Mesendoderm (in vitro differentiated cells): Measurements from ENCODE around the gene UBXN6.

Experiments
- DNase-seq: peaks from one replicate; pipeline ENCODE4 v3.0.0; 2013
- H2AK5ac ChIP-seq: 2 replicates; pipeline ENCODE4 v1.6.1; 2013; ENCODE audit warnings: low read length, inconsistent platforms
- H2BK120ac ChIP-seq: 2 replicates; pipeline ENCODE4 v1.6.1; 2013; ENCODE audit warnings: low read depth, mild to moderate bottlenecking, low read length, moderate library complexity, mixed read lengths
- H2BK15ac ChIP-seq: replicated peaks from 2 replicates; pipeline ENCODE4 v1.6.1; 2013; ENCODE audit warnings: low read depth, mild to moderate bottlenecking, moderate library complexity
- H2BK5ac ChIP-seq: 2 replicates; pipeline ENCODE4 v1.6.1; 2013; ENCODE audit warnings: low read length, inconsistent platforms
- H3K18ac ChIP-seq: 2 replicates; pipeline ENCODE4 v1.6.1; 2013; ENCODE audit warnings: mild to moderate bottlenecking, low read length, mixed read lengths
- H3K23ac ChIP-seq: one replicate; pipeline ENCODE4 v1.6.1; 2013; ENCODE audit warnings: low read length
- H3K27ac ChIP-seq: 2 replicates; pipeline ENCODE4 v1.5.1; 2013; ENCODE audit warnings: low read depth, mild to moderate bottlenecking, inconsistent platforms, low read length, moderate library complexity
- H3K27me3 ChIP-seq: 2 replicates; pipeline ENCODE4 v1.6.1; 2013; ENCODE audit warnings: low read length, control low read depth, mild to moderate bottlenecking, inconsistent platforms; ENCODE audit not compliant: insufficient read depth, poor library complexity
- H3K36me3 ChIP-seq: 2 replicates; pipeline ENCODE4 v1.6.1; 2013; ENCODE audit warnings: low read length, inconsistent platforms; ENCODE audit not compliant: control insufficient read depth, insufficient read depth
- H3K4ac ChIP-seq: one replicate; pipeline ENCODE4 v1.6.1; 2013; ENCODE audit warnings: low read depth, mild to moderate bottlenecking, low read length, moderate library complexity
- H3K4me1 ChIP-seq: 2 replicates; pipeline ENCODE4 v1.6.1; 2013; ENCODE audit warnings: low read depth, low read length, inconsistent platforms; ENCODE audit not compliant: control insufficient read depth
- H3K4me2 ChIP-seq: 2 replicates; pipeline ENCODE4 v1.6.1; 2013; ENCODE audit warnings: low read length
- H3K4me3 ChIP-seq: 2 replicates; pipeline ENCODE4 v1.5.1; 2013; ENCODE audit warnings: mild to moderate bottlenecking, low read length
- H3K56ac ChIP-seq: one replicate; pipeline ENCODE4 v1.6.1; 2013; ENCODE audit warnings: low read length
- H3K79me1 ChIP-seq: 2 replicates; pipeline ENCODE4 v1.6.1; 2013; ENCODE audit warnings: low read length, inconsistent platforms
- H3K79me2 ChIP-seq: 2 replicates; pipeline ENCODE4 v1.6.1; 2013; ENCODE audit warnings: mild to moderate bottlenecking, low read length; ENCODE audit not compliant: control insufficient read depth, insufficient read depth
- H3K9ac ChIP-seq: 2 replicates; pipeline ENCODE4 v1.6.1; 2013; ENCODE audit warnings: low read length, inconsistent platforms
- H4K5ac ChIP-seq: one replicate; pipeline ENCODE4 v1.6.1; 2013; ENCODE audit warnings: low read length
- H4K8ac ChIP-seq: one replicate; pipeline ENCODE4 v1.6.1; 2013; ENCODE audit warnings: low read depth, mild to moderate bottlenecking, control low read depth, low read length, moderate library complexity
- WGBS: extraction: QIAGEN DNeasy Blood & Tissue Kit; methylation state at CpG from one replicate; pipeline ENCODE4 v1.1.7; 2013; ENCODE audit warnings: low lambda C conversion rate, missing lambda C conversion rate; ENCODE audit not compliant: insufficient coverage; ENCODE audit errors: extremely low coverage; 5-methylcytosine and 5-hydroxymethylcytosine counted together

UBXN6 gene

GRCh38 chr19:4495471-4495870 is 37.9 kb upstream of the UBXN6 start:
- Histone ChIP-seq H3K9ac (no peak overlapping the region), H4K5ac (no peak overlapping the region), H2BK5ac (no peak overlapping the region), H3K4me1 (no peaks in the 10 kb centered on the region), H3K18ac (no peak overlapping the region), H2BK120ac (no peak overlapping the region), H3K27me3 (no peaks in the 10 kb centered on the region), H2BK15ac (no peak overlapping the region), H3K4ac (no peak overlapping the region), H3K79me2 (no peaks in the 10 kb centered on the region), H3K23ac (no peak overlapping the region), H3K4me2 (no peak overlapping the region), H3K56ac (no peak overlapping the region), H4K8ac (no peak overlapping the region), H3K27ac (no peak overlapping the region), H2AK5ac (no peak overlapping the region), H3K4me3 (no peak overlapping the region), H3K36me3 (peaks cover 12% of the 10 kb centered on the region), H3K79me1 (peaks cover 2% of the 10 kb centered on the region)
- WGBS, result no CpG with 5 or more reads among the region's 12 CpGs
- no peak for DNase-seq

- DNase-seq, result no peak
- H3K36me3 ChIP-seq, result peaks cover 13% of the 10 kb centered on the region
- peaks cover 2% of the 10 kb centered on the region for H3K79me1 ChIP-seq
- H3K4ac ChIP-seq, result no peak overlapping the region
- no peak overlapping the region for H3K4me2 ChIP-seq
- H2AK5ac ChIP-seq, result no peak overlapping the region
- H4K8ac ChIP-seq, result no peak overlapping the region
- WGBS, result no CpG with 5 or more reads among the region's 8 CpGs
- no peaks in the 10 kb centered on the region for H3K79me2 ChIP-seq
- no peaks in the 10 kb centered on the region for H3K27me3 ChIP-seq
- H2BK5ac ChIP-seq, result no peak overlapping the region
- H3K4me3 ChIP-seq, result no peak overlapping the region
- no peak overlapping the region for H3K23ac ChIP-seq
- no peak overlapping the region for H4K5ac ChIP-seq
- H3K27ac ChIP-seq, result no peak overlapping the region
- no peak overlapping the region for H3K9ac ChIP-seq
- H3K56ac ChIP-seq, result no peak overlapping the region
- H2BK120ac ChIP-seq, result no peak overlapping the region
- H3K4me1 ChIP-seq, result no peaks in the 10 kb centered on the region
- H2BK15ac ChIP-seq, result no peak overlapping the region
- no peak overlapping the region for H3K18ac ChIP-seq
Measured at GRCh38 chr19:4494691-4495064, 37.1 kb upstream of the UBXN6 start.

- no peak overlapping the region for H3K9ac ChIP-seq
- H3K27ac ChIP-seq, result no peak overlapping the region
- no peak overlapping the region for H3K4me2 ChIP-seq
- no peaks in the 10 kb centered on the region for H3K4me1 ChIP-seq
- H4K5ac ChIP-seq, result no peak overlapping the region
- H3K79me1 ChIP-seq, result peaks cover 2% of the 10 kb centered on the region
- H2AK5ac ChIP-seq, result no peak overlapping the region
- no peaks in the 10 kb centered on the region for H3K27me3 ChIP-seq
- H3K23ac ChIP-seq, result no peak overlapping the region
- H3K79me2 ChIP-seq, result no peaks in the 10 kb centered on the region
- no CpG with 5 or more reads among the region's 61 CpGs for WGBS
- no peak overlapping the region for H4K8ac ChIP-seq
- no peak overlapping the region for H3K4ac ChIP-seq
- no peak overlapping the region for H2BK5ac ChIP-seq
- H2BK120ac ChIP-seq, result no peak overlapping the region
- peaks cover 14% of the 10 kb centered on the region for H3K36me3 ChIP-seq
- no peak overlapping the region for H3K56ac ChIP-seq
- H3K18ac ChIP-seq, result no peak overlapping the region
- H3K4me3 ChIP-seq, result no peak overlapping the region
- no peak overlapping the region for H2BK15ac ChIP-seq
- DNase-seq, result no peak
Measured at GRCh38 chr19:4493929-4494690, 36.5 kb upstream of the UBXN6 start.

- H4K5ac ChIP-seq, result no peak overlapping the region
- no peak overlapping the region for H3K56ac ChIP-seq
- no peak overlapping the region for H3K23ac ChIP-seq
- H2BK15ac ChIP-seq, result no peak overlapping the region
- H3K27ac ChIP-seq, result no peak overlapping the region
- no peaks in the 10 kb centered on the region for H3K79me2 ChIP-seq
- no peaks in the 10 kb centered on the region for H3K4me1 ChIP-seq
- H2AK5ac ChIP-seq, result no peak overlapping the region
- no peak overlapping the region for H4K8ac ChIP-seq
- no peak overlapping the region for H2BK120ac ChIP-seq
- DNase-seq, result no peak
- H3K18ac ChIP-seq, result no peak overlapping the region
- H3K4me3 ChIP-seq, result no peak overlapping the region
- H3K4ac ChIP-seq, result no peak overlapping the region
- H3K9ac ChIP-seq, result no peak overlapping the region
- no CpG with 5 or more reads among the region's 41 CpGs for WGBS
- H2BK5ac ChIP-seq, result no peak overlapping the region
- peaks cover 14% of the 10 kb centered on the region for H3K36me3 ChIP-seq
- no peaks in the 10 kb centered on the region for H3K27me3 ChIP-seq
- no peak overlapping the region for H3K4me2 ChIP-seq
- peaks cover 2% of the 10 kb centered on the region for H3K79me1 ChIP-seq
Measured at GRCh38 chr19:4493104-4493928, 35.7 kb upstream of the UBXN6 start.

- Histone ChIP-seq H3K9ac (no peak overlapping the region), H2AK5ac (no peak overlapping the region), H2BK120ac (no peak overlapping the region), H3K18ac (no peak overlapping the region), H3K79me2 (no peaks in the 10 kb centered on the region), H3K4ac (no peak overlapping the region), H2BK15ac (no peak overlapping the region), H2BK5ac (no peak overlapping the region), H4K8ac (no peak overlapping the region), H3K23ac (no peak overlapping the region), H3K27ac (no peak overlapping the region), H3K27me3 (no peaks in the 10 kb centered on the region), H4K5ac (no peak overlapping the region), H3K56ac (no peak overlapping the region), H3K36me3 (peaks cover 12% of the 10 kb centered on the region), H3K4me2 (no peak overlapping the region), H3K79me1 (peaks cover 2% of the 10 kb centered on the region), H3K4me3 (no peak overlapping the region), H3K4me1 (no peaks in the 10 kb centered on the region)
- no CpG with 5 or more reads among the region's 3 CpGs for WGBS
- DNase-seq, result no peak
Measured at GRCh38 chr19:4492337-4493103, 34.9 kb upstream of the UBXN6 start.
